Thymus (tissue), 11 donors: Measurements from ENCODE around the gene SURF2. TPM values are rescaled to one million over a fixed set of nuclear protein-coding genes. Genes with fewer than 3 reads are reported as not detected.

Experiments
- DNase-seq, 9 donors: peaks; one replicate each; pipeline ENCODE4 v3.0.0-alpha.2; 2013; ENCODE audit warnings: low spot score in 9 of 9, low read depth in 6 of 9, missing footprints in 1 of 9
- H3K27ac ChIP-seq, 2 donors: one replicate each; pipeline ENCODE4 v1.5.1; 2013; ENCODE audit warnings: control low read depth in 1 of 2, low read depth in 1 of 2, low read length in 1 of 2, mild to moderate bottlenecking in 1 of 2, moderate library complexity in 1 of 2
- H3K27me3 ChIP-seq, 2 donors: one replicate each; pipeline ENCODE4 v1.5.1; 2013; ENCODE audit warnings: low read length in 1 of 2; ENCODE audit not compliant: control insufficient read depth in 2 of 2, insufficient read depth in 1 of 2
- H3K36me3 ChIP-seq, 2 donors: one replicate each; pipeline ENCODE4 v1.5.1; 2013; ENCODE audit warnings: low read length in 1 of 2, mild to moderate bottlenecking in 1 of 2, moderate library complexity in 1 of 2; ENCODE audit not compliant: control insufficient read depth in 2 of 2, insufficient read depth in 2 of 2
- H3K4me1 ChIP-seq, 2 donors: one replicate each; pipeline ENCODE4 v1.5.1; 2013; ENCODE audit warnings: low read length in 2 of 2; ENCODE audit not compliant: control insufficient read depth in 2 of 2, insufficient read depth in 2 of 2
- H3K4me3 ChIP-seq, 2 donors: one replicate each; pipeline ENCODE4 v1.5.1; 2013; ENCODE audit warnings: low read length in 2 of 2, control low read depth in 1 of 2, mild to moderate bottlenecking in 1 of 2
- H3K9me3 ChIP-seq, 2 donors: one replicate each; pipeline ENCODE4 v1.5.1; 2013; ENCODE audit warnings: low read length in 1 of 2, mild to moderate bottlenecking in 1 of 2; ENCODE audit not compliant: control insufficient read depth in 2 of 2, insufficient read depth in 1 of 2
- WGBS: extraction: QIAGEN DNeasy Blood & Tissue Kit; methylation state at CpG from one replicate; pipeline ENCODE4 v1.1.7; 2013; 5-methylcytosine and 5-hydroxymethylcytosine counted together
- polyA plus RNA-seq: library from polyadenylated mRNA; stranded (reverse); fragments of 200-250 nt; gene quantifications from one replicate; pipeline ENCODE4 v1.2.3, GENCODE V29; 2013
- total RNA-seq: library from RNA; stranded (reverse); fragments of 120-200 nt; gene quantifications from one replicate; pipeline ENCODE4 v1.2.4, GENCODE V29; 2013
- donor health status: healthy.

Gene SURF2
- total and polyA plus RNA-seq, 2 donors, result 21.9 to 34.0 TPM

DNA sequence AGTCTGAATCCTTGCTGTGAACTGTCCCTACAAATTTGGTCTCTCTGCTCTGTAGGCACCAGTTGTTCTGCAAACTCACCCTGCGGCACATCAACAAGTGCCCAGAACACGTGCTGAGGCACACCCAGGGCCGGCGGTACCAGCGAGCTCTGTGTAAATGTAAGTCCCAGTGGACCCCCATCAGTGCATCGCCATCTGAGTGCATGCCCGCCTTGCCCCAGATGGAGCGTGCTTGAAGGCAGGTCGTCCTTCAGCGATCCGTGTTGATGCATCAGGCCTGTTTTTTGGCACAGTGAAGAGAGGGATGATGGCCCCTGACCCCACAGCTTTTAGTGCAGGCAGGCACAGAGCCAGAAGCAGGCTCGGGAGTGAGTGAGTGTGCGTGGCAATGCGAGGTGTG, 1.3 kb downstream of the SURF2 start:
- Histone ChIP-seq H3K4me1 (peaks cover 13 to 23% of the 10 kb centered on the region in 2 donors), H3K27me3 (no peaks in the 10 kb centered on the region), H3K9me3 (no peaks in the 10 kb centered on the region), H3K27ac (no peak overlapping the region), H3K36me3 (peaks cover 49 to 54% of the 10 kb centered on the region in 2 donors), H3K4me3 (no peak overlapping the region)
- WGBS, result 98% methylated on average over 14 of the region's 14 CpGs
- DNase-seq, result no peak

DNA sequence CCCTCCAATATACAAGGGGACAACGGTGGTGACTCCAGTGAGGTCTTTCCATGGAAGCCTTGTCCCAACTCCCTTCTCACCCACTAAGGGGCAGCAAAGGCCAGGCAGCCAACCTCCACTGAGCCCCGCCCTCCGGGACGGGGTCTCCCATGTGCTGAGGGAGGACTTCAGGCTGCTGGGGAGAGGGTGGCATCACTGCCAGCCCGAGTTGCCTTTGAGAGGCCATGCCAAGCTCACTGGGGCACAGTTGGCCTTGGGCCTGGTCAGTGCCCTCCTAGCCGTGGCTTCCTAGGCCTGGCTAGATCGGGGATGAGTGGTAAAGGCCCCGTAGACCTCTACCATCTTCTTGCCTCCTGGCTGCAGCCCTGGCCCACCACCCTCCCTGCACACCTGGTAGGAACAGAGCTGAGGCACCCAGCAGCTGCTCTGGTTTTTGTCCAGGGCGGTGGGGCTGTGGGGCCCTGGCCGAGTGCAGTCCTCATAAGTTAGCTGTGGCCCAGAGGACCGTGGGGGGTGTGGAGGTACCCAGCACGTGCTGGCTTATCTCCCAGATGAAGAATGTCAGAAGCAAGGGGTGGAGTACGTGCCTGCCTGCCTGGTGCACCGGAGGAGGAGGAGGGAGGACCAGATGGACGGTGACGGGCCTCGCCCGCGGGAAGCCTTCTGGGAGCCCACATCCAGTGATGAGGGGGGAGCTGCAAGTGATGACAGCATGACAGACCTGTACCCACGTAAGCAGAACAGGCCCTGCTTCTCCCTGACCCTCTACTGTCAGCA, 3.2 kb downstream of the SURF2 start:
- Histone ChIP-seq H3K36me3 (peaks cover 52% of the 10 kb centered on the region in 2 donors), H3K4me3 (no peak overlapping the region), H3K27ac (no peak overlapping the region), H3K4me1 (peaks cover 13 to 23% of the 10 kb centered on the region in 2 donors), H3K27me3 (no peaks in the 10 kb centered on the region), H3K9me3 (no peaks in the 10 kb centered on the region)
- 93% methylated on average over 20 of the region's 20 CpGs for WGBS
- DNase-seq, result no peak

DNA sequence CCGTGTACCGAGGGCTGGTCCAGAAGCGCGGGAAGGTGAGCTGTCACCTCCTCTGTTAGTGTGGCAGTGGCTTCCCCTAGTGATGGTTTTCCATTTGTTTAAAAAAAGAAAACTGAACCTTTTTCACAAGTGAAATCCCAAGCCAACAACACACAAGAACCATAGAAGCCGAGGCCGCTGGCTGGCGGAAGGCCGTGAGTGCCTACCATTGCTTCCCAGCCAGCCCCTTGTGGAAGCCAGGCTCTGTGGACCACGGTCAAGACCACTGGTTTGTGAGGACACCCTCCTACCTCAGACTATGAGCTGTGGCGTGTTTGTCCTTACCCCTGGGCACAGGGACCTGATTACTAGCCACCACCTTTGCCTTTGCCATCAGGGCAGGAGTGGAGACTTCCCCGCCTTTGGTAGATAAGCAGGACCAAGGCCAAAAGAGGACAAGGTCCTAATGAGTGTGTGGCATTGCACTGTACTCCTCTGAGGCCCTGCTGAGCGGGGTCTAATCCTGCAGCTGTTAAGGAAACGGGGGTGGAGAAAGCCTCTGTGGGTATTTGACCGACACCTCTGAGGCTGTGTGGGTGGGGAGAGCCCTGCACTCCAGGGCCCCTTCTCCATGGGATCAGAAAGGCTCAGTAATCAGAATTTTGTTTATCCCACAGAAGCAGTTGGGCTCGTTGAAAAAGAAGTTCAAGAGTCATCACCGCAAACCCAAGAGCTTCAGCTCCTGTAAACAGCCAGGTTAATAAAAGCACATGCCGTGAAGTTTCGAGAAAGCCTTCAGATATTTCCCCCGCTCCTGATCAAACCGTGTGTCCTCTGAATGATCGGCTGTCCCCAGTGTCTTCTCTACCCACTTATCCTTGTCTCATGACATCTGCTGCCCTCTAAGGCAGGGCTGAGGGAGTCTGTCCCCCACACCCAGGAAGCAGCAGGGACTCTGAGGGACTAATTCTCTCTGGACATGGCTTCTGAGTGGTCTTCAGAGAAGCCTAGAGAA, 4.3 kb downstream of the SURF2 start:
- Histone ChIP-seq H3K9me3 (no peaks in the 10 kb centered on the region), H3K4me1 (peaks cover 10 to 20% of the 10 kb centered on the region in 2 donors), H3K27ac (no peak overlapping the region), H3K27me3 (no peaks in the 10 kb centered on the region), H3K4me3 (no peak overlapping the region), H3K36me3 (peaks cover 61 to 62% of the 10 kb centered on the region in 2 donors)
- WGBS, result 94% methylated on average over 21 of the region's 21 CpGs
- no peak for DNase-seq

DNA sequence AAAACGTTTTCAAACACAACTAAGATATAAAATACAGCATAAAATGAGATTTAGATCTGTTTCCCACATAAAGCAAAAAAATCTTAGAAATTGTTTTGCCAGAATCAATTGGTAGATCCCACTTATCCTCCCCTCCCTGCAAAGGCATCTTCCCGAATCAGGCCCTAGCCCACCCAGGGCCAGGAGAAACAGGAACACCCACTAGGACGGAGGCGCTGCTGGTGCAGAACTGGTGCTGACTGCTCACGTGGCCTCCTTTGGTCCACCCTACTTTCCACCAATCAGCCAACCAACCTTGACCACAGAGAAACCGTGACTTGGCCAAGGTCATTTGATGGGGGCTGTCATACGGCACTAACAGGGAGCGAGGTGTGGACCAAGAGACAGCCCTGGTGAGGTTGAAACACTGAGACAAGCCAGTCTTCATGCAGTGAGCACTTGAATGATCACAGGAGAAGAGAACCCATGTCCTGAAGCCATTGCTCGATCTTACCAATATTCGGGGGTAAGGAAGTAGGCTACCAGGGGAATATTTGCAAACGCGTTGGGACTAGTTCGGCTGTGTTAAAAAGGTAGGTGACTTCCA, 5.2 kb downstream of the SURF2 start:
- H3K27me3 ChIP-seq, result no peaks in the 10 kb centered on the region
- no peak for DNase-seq
- H3K27ac ChIP-seq, result no peak overlapping the region
- WGBS, result 95% methylated on average over 13 of the region's 13 CpGs
- H3K4me3 ChIP-seq, result no peak overlapping the region
- H3K4me1 ChIP-seq, result peaks cover 8 to 18% of the 10 kb centered on the region in 2 donors
- H3K36me3 ChIP-seq, result peaks cover 70 to 71% of the 10 kb centered on the region in 2 donors
- no peaks in the 10 kb centered on the region for H3K9me3 ChIP-seq

DNA sequence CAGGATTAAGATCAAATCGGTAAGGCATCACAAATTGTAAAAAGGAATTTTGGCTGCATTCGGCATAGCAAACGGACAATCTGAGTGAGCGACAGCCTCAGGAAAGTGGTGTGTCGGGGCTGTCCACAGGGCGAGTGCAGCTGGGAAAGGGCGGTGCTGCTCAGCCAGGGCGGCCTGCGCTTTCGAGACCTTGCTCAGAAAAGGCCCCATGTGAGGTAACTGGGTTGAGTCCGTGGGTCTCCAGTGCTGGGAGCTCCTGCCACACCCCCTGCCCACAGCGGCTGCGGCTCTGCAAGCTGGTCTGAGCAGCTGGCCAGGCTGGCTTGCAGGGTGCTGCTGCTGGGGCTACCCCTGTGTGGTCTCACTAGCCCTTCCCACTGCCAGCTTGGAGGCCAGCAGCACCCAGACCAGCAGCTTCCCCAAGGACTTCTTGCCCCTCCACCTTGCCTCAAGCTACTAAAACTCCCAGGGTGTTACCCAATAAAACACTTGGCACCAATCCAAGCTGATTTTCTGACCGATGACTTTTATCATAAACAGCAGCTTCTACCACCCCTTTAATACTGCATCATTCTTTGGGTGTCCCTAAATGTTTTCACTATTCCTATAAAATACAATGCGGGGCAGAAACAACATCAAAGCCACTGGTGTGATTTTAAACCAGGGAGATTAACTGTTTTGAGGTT, 6.2 kb downstream of the SURF2 start:
- peaks cover 0 to 10% of the 10 kb centered on the region in 2 donors for H3K4me1 ChIP-seq
- no peak for DNase-seq
- no peaks in the 10 kb centered on the region for H3K27me3 ChIP-seq
- H3K27ac ChIP-seq, result no peak overlapping the region
- H3K9me3 ChIP-seq, result no peaks in the 10 kb centered on the region
- 98% methylated on average over 15 of the region's 15 CpGs for WGBS
- peaks cover 79 to 80% of the 10 kb centered on the region in 2 donors for H3K36me3 ChIP-seq
- H3K4me3 ChIP-seq, result no peak overlapping the region

DNA sequence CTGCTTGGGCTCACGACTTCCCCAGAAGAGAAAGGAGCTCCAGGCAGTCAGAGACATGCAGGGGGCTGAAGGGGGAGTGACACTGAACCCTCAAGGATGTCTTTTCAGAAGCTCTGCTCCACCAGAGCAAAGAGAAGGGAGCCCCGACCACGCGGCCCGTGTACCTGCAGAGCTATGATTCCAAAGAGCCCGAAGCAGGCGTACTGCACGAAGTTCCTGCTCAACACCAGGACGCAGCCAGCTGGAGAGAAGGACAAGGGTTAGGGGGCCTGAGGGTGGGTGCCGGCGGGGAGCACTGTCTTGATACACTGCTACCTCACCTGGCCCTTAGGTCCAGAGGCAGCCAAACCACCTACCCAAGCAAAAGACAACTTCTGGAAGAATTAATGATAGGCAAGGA, 10.1 kb downstream of the SURF2 start:
- Histone ChIP-seq H3K27me3 (no peaks in the 10 kb centered on the region), H3K4me3 (no peak overlapping the region), H3K27ac (no peak overlapping the region), H3K9me3 (no peaks in the 10 kb centered on the region), H3K36me3 (peaks cover 72 to 87% of the 10 kb centered on the region in 2 donors), H3K4me1 (peaks cover 13 to 35% of the 10 kb centered on the region in 2 donors)
- no peak for DNase-seq
- 97% methylated on average over 11 of the region's 11 CpGs for WGBS

DNA sequence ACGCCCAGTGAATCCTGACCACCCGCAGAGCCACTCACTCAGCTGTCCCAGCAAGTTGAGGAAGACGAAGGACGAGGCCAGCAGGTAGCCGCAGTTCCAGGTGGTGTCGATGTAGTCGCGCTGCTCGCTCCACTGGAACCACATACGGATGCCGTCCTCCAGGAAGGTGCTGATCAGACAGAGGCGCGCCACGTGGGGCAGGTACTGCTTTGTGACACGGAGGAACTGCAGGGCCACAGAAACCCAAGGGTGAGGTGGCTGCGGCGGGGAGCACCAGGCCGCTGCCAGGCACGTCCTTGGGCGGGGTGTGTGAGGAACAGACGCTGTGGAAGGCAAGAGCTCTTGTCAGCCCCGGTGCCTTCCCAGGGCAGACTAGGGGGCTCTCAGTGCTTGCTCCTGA, 10.9 kb downstream of the SURF2 start:
- Histone ChIP-seq H3K27ac (no peak overlapping the region), H3K4me1 (peaks cover 16 to 42% of the 10 kb centered on the region in 2 donors), H3K36me3 (peaks cover 66 to 82% of the 10 kb centered on the region in 2 donors), H3K4me3 (no peak overlapping the region), H3K27me3 (no peaks in the 10 kb centered on the region), H3K9me3 (no peaks in the 10 kb centered on the region)
- no peak for DNase-seq
- 98% methylated on average over 22 of the region's 22 CpGs for WGBS

DNA sequence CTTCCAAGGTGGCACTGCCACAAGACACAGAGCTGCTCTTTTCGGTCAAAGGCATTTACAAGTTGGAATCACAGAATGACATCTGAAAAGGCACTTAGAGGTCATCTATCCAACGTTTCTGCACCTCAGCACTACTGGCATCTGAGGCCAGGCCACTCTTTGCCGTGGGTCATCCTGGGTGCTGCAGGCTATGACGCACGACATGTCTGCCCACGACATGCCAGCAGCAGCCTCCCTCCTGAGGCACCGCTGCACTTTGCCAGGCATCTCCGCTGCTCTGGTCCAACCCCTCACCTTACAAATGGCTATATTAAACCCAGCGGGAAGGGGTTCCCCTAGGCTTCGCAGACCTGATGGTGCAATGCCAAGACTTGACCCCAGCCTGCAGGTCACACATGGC, 11.4 kb downstream of the SURF2 start:
- H3K9me3 ChIP-seq, result no peaks in the 10 kb centered on the region
- no peak overlapping the region for H3K4me3 ChIP-seq
- H3K27ac ChIP-seq, result no peak overlapping the region
- H3K27me3 ChIP-seq, result no peaks in the 10 kb centered on the region
- WGBS, result 96% methylated on average over 10 of the region's 10 CpGs
- peaks cover 65 to 82% of the 10 kb centered on the region in 2 donors for H3K36me3 ChIP-seq
- peaks cover 19 to 48% of the 10 kb centered on the region in 2 donors for H3K4me1 ChIP-seq
- no peak for DNase-seq
